HepG2 (cell line): ENCODE results near the gene CA11. TPM values are rescaled to one million over a fixed set of nuclear protein-coding genes. Genes with fewer than 3 reads are reported as not detected.

Source experiments
- ATAC-seq: fragments of 200-7000 bp; cut with Tn5 transposase; 3 replicates; pipeline ENCODE4 v1.9.1; 2020; ENCODE audit warnings: mild to moderate bottlenecking, moderate library complexity
- BruUV-seq: library from RNA; stranded (reverse); fragments of 400-500 nt; replicated peaks from 2 replicates; lab custom pipeline; 2021; lab: Mats Ljungman, UMichigan
- CTCF ChIA-PET: fragments of 300-600 bp; formaldehyde crosslinking; extraction: SDS; loops from one replicate; lab custom pipeline; 2021; ENCODE audit warnings: low total read pairs, inconsistent platforms, low intra/inter-chr PET ratio; lab: Yijun Ruan, JAX
- POLR2A ChIA-PET: fragments of 350-600 bp; sonication (Branson Sonifier 250); formaldehyde crosslinking; loops from one replicate; lab custom pipeline; 2020; ENCODE audit warnings: antibody characterized with exemption, inconsistent platforms; lab: Yijun Ruan, JAX
- DNase-seq: peaks from one replicate; pipeline ENCODE4 v3.0.0-alpha.2; 2015; ENCODE audit warnings: low spot score
- FAIRE-seq: peaks from 3 replicates; lab custom pipeline; 2011; peaks lifted over from hg19 to GRCh38; lab: Jason Lieb, UNC
- H2AFZ ChIP-seq: one replicate; pipeline ENCODE4 v1.6.1; 2011; ENCODE audit warnings: low read length, inconsistent platforms
- H3K27ac ChIP-seq: fragments of 300-600 bp; 3 replicates; pipeline ENCODE4 v1.8.0; 2011; ENCODE audit warnings: mixed run types, mild to moderate bottlenecking, mixed read lengths, low read length, inconsistent platforms; ENCODE audit not compliant: insufficient read depth; ENCODE audit errors: extremely low read length
- H3K27me3 ChIP-seq, 2 experiments: fragments of 200-600 bp in 1 of 2; 2 replicates in 1 of 2; 3 replicates in 1 of 2; pipeline versions ENCODE4 v1.6.0 to v1.8.0; 2011; ENCODE audit warnings: low read length in 2 of 2, mild to moderate bottlenecking in 2 of 2, moderate library complexity in 2 of 2, inconsistent platforms in 1 of 2; ENCODE audit not compliant: insufficient read depth in 2 of 2, control insufficient read depth in 1 of 2
- H3K36me3 ChIP-seq, 2 experiments: fragments of 200-600 bp in 1 of 2; replicated peaks in 1 of 2; 2 replicates in 1 of 2; 3 replicates in 1 of 2; pipeline versions ENCODE4 v1.5.1 to v1.8.0; 2011; ENCODE audit warnings: low read length in 2 of 2, inconsistent platforms in 1 of 2; ENCODE audit not compliant: insufficient read depth in 2 of 2, control insufficient read depth in 1 of 2
- H3K4me1 ChIP-seq: 2 replicates; pipeline ENCODE4 v1.5.1; 2012; ENCODE audit warnings: low read length, inconsistent platforms; ENCODE audit not compliant: insufficient read depth
- H3K4me2 ChIP-seq: 2 replicates; pipeline ENCODE4 v1.6.0; 2011; ENCODE audit warnings: low read depth, low read length, inconsistent platforms
- H3K4me3 ChIP-seq, 3 experiments: fragments of 200-600 bp in 1 of 3; sonication (generic), shearing (Covaris generic) in 1 of 3; replicated peaks in 1 of 3; 2 replicates each; pipeline ENCODE4 v1.5.1; 2011 to 2016; ENCODE audit warnings: low read length in 3 of 3, inconsistent platforms in 2 of 3, low read depth in 2 of 3, mild to moderate bottlenecking in 2 of 3, control low read depth in 1 of 3, mixed read lengths in 1 of 3; ENCODE audit not compliant: insufficient read depth in 1 of 3
- H3K79me2 ChIP-seq: one replicate; pipeline ENCODE4 v1.6.1; 2011; ENCODE audit warnings: low read length, inconsistent platforms; ENCODE audit not compliant: insufficient read depth
- H3K9ac ChIP-seq: 2 replicates; pipeline ENCODE4 v1.6.0; 2011; ENCODE audit warnings: mild to moderate bottlenecking, low read depth, low read length, inconsistent platforms; ENCODE audit not compliant: insufficient read depth
- H3K9me3 ChIP-seq: 2 replicates; pipeline ENCODE4 v1.5.1; 2012; ENCODE audit warnings: mild to moderate bottlenecking, low read length
- H4K20me1 ChIP-seq: 2 replicates; pipeline ENCODE4 v1.6.0; 2011; ENCODE audit warnings: inconsistent platforms, mild to moderate bottlenecking, low read length, moderate library complexity; ENCODE audit not compliant: insufficient read depth
- ATF7 ChIP-seq, 2 experiments: fragments of 450-650 bp in 1 of 2; sonication (generic) in 1 of 2; formaldehyde crosslinking in 1 of 2; IDR thresholded peaks; 2 replicates each; pipeline versions ENCODE4 v1.4.0 to v1.6.1; 2016 to 2020; ENCODE audit warnings: antibody characterized with exemption in 1 of 2, mild to moderate bottlenecking in 1 of 2, missing genetic modification reagents in 1 of 2
- CHD2 ChIP-seq: IDR thresholded peaks from 2 replicates; pipeline ENCODE4 v1.6.1; 2011; ENCODE audit warnings: low read depth, low read length, improper control_type of control experiment
- CREB1 ChIP-seq, 2 experiments: fragments of 450-650 bp in 1 of 2; IDR thresholded peaks; 2 replicates each; pipeline ENCODE4 v1.6.1; 2016 to 2017; ENCODE audit warnings: control low read depth in 1 of 2, mild to moderate bottlenecking in 1 of 2, missing compliant biosample characterization in 1 of 2, missing genetic modification characterization in 1 of 2
- EEA1 ChIP-seq: sonication (generic); formaldehyde crosslinking; IDR thresholded peaks from 2 replicates; pipeline ENCODE4 v1.5.1; 2020; ENCODE audit warnings: mild to moderate bottlenecking, missing genetic modification reagents, borderline replicate concordance
- FOXA1 ChIP-seq, 2 experiments: fragments of 450-650 bp in 1 of 2; sonication (generic) in 1 of 2; formaldehyde crosslinking in 1 of 2; IDR thresholded peaks; 2 replicates each; pipeline versions ENCODE4 v1.4.0 to v1.6.1; 2016 to 2020; ENCODE audit warnings: missing genetic modification reagents in 1 of 2
- MAF1 ChIP-seq: sonication (generic); formaldehyde crosslinking; IDR thresholded peaks from 2 replicates; pipeline ENCODE4 v1.5.0; 2020; ENCODE audit warnings: missing genetic modification reagents, borderline replicate concordance
- MTA1 ChIP-seq: sonication (generic); formaldehyde crosslinking; IDR thresholded peaks from 2 replicates; pipeline ENCODE4 v1.4.0; 2020; ENCODE audit warnings: missing genetic modification reagents, mild to moderate bottlenecking, borderline replicate concordance
- PCBP1 ChIP-seq: fragments of 200-400 bp; formaldehyde crosslinking; IDR thresholded peaks from 2 replicates; pipeline ENCODE4 v1.6.1; 2017; ENCODE audit warnings: mild to moderate bottlenecking, low read depth, low read length, borderline replicate concordance
- POGZ ChIP-seq: sonication (generic); formaldehyde crosslinking; IDR thresholded peaks from 2 replicates; pipeline ENCODE4 v1.4.0; 2020; ENCODE audit warnings: mild to moderate bottlenecking, missing genetic modification reagents
- SOX5 ChIP-seq: IDR thresholded peaks from 2 replicates; pipeline ENCODE4 v1.6.1; 2016; ENCODE audit warnings: borderline replicate concordance
- SP1 ChIP-seq, 2 experiments: fragments of 450-650 bp in 1 of 2; sonication (generic) in 1 of 2; formaldehyde crosslinking in 1 of 2; IDR thresholded peaks; 2 replicates each; pipeline versions ENCODE4 v1.4.0 to v1.6.1; 2016 to 2020; ENCODE audit warnings: missing genetic modification reagents in 1 of 2
- SRSF9 ChIP-seq: fragments of 200-400 bp; formaldehyde crosslinking; IDR thresholded peaks from 2 replicates; pipeline ENCODE4 v1.6.1; 2018; ENCODE audit warnings: borderline replicate concordance, mild to moderate bottlenecking, low read depth, low read length; ENCODE audit not compliant: insufficient read depth, poor library complexity, severe bottlenecking
- ZNF143 ChIP-seq: sonication (generic); formaldehyde crosslinking; IDR thresholded peaks from 2 replicates; pipeline ENCODE4 v1.4.0; 2020; ENCODE audit warnings: missing genetic modification reagents
- ZNF235 ChIP-seq: sonication (generic); formaldehyde crosslinking; IDR thresholded peaks from 2 replicates; pipeline ENCODE4 v1.8.1; 2023; ENCODE audit warnings: mild to moderate bottlenecking, missing genetic modification reagents, borderline replicate concordance
- ZNF282 ChIP-seq: fragments of 450-650 bp; IDR thresholded peaks from 2 replicates; pipeline ENCODE4 v1.6.1; 2018; ENCODE audit not compliant: partially characterized antibody
- ZNF589 ChIP-seq: sonication (generic); formaldehyde crosslinking; conservative IDR thresholded peaks from 2 replicates; pipeline ENCODE4 v1.8.0; 2022; ENCODE audit warnings: mild to moderate bottlenecking, moderate library complexity, missing genetic modification reagents
- ZNF605 ChIP-seq: sonication (generic); formaldehyde crosslinking; IDR thresholded peaks from 2 replicates; pipeline ENCODE4 v1.8.0; 2022; ENCODE audit warnings: mild to moderate bottlenecking, missing genetic modification reagents
- ZNF615 ChIP-seq: sonication (generic); formaldehyde crosslinking; IDR thresholded peaks from 2 replicates; pipeline ENCODE4 v1.5.0; 2020; ENCODE audit warnings: mild to moderate bottlenecking, missing genetic modification reagents, borderline replicate concordance
- ZNF761 ChIP-seq: sonication (generic); formaldehyde crosslinking; conservative IDR thresholded peaks from 2 replicates; pipeline ENCODE4 v1.4.0; 2020; ENCODE audit warnings: mild to moderate bottlenecking, missing genetic modification reagents
- whole genome bisulfite sequencing: methylation state at CpG from one replicate; pipeline ENCODE4 v1.1.6; 2017; ENCODE audit warnings: low lambda C conversion rate; 5-methylcytosine and 5-hydroxymethylcytosine counted together
- in situ Hi-C: cut with HindIII; loops from 2 replicates; pipeline ENCODE4 v1.10.0; 2017; ENCODE audit warnings: low pct_unique_long_range_greater_than_20kb; ENCODE audit not compliant: extremely low pct_ligation_motif_present
- intact Hi-C: fragments of 100-400 bp; cut with micrococcal nuclease; formaldehyde crosslinking; loops from one replicate; pipeline ENCODE4 v1.10.0; 2022; ENCODE audit not compliant: unreplicated experiment
- polyA plus RNA-seq, 8 experiments: library from polyadenylated mRNA; depleted of rRNA in 3 of 8; stranded (reverse) in 7 of 8; unstranded in 1 of 8; fragments of >200 nt; fragmentation: Illumina TruSeq in 4 of 8; extraction: Trizol in 4 of 8; gene quantifications; 2 replicates each; pipeline versions ENCODE4 v1.2.1 to v1.2.3, GENCODE V29; 2011 to 2016; ENCODE audit warnings: low read depth in 4 of 8, missing spikeins in 1 of 8, mixed read lengths in 1 of 8; ENCODE audit not compliant: insufficient read depth in 1 of 8
- total RNA-seq, 5 experiments: library from RNA; depleted of rRNA; stranded (reverse); fragments of >200 nt; fragmentation: Illumina TruSeq; extraction: Trizol; gene quantifications; 2 replicates each; pipeline ENCODE4 v1.2.3, GENCODE V29; 2016; ENCODE audit warnings: low read depth in 1 of 5
- TF ChIP-seq, protein P1 (sequence below): sonication (generic); formaldehyde crosslinking; conservative IDR thresholded peaks from 2 replicates; pipeline ENCODE4 v1.4.0; 2020; ENCODE audit warnings: missing genetic modification reagents

The CA11 gene
- total and polyA plus RNA-seq, 2 of the 13 experiments (the other 11 are each of a cell fraction or from before 2014, with no cell fraction given) = 0.41 to 0.58 TPM

DNA sequence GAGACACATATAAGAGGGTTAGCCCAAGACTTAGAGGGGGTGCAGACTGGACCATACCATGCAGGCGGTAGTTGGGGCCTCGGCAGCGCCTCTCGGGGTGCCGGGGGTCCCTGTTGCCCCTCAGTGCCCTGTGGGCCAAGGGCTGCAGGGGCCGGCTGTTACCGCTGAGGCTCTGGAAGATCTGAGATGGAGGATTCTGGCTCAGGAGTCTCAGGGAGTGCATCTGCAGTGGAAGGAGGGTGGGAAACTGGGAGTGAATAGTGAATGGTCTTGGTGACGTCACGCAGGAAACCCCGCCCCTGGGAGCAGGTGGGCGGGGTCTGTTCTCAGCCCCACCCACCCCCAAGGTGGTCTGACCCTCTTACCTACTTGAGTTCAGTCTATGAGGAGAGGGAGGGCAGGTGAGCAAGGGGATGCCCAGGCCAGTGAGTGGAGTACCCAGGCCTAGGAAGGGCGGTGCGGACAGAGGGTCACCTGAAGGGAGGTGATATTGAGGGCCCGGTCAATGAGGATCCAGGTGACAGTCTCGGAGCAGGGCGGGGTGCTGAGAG lies 7.1 kb downstream of the CA11 start:
- Histone ChIP-seq H3K4me3 (no peak overlapping the region), H3K79me2 (no peaks in the 10 kb centered on the region), H2AFZ (no peak overlapping the region), H3K4me1 (peaks cover 56% of the 10 kb centered on the region), H3K9me3 (no peaks in the 10 kb centered on the region), H3K4me2 (peak overlapping the region; percentile 52)
- no peak for DNase-seq
- BruUV-seq = no TSS peak
- CTCF ChIA-PET = no interaction called here
- TF ChIP-seq SOX5 (CRISPR knock-in tag) (no peak), MAF1 (CRISPR knock-in tag) (no peak), EEA1 (CRISPR knock-in tag) (no peak), CREB1 (IDR thresholded peaks at IDR 0.05) (peak; percentile 98), CREB1 (CRISPR knock-in tag; IDR thresholded peaks at IDR 0.05) (peak; percentile 54), SRSF9 (no peak), ZNF605 (CRISPR knock-in tag) (no peak), ZNF615 (CRISPR knock-in tag) (no peak), SP1 (IDR thresholded peaks at IDR 0.05) (no peak), SP1 (CRISPR knock-in tag; IDR thresholded peaks at IDR 0.05) (peak; percentile 33; the same call in 1 of the 2 replicates), FOXA1 (IDR thresholded peaks at IDR 0.05) (no peak), FOXA1 (CRISPR knock-in tag; IDR thresholded peaks at IDR 0.05) (no peak), ATF7 (IDR thresholded peaks at IDR 0.05) (peak; percentile 84), ATF7 (CRISPR knock-in tag; IDR thresholded peaks at IDR 0.05) (no peak), PCBP1 (no peak), ZNF589 (CRISPR knock-in tag) (no peak), ZNF143 (CRISPR knock-in tag) (no peak), ZNF761 (CRISPR knock-in tag) (no peak), CHD2 (no peak), ZNF235 (CRISPR knock-in tag) (no peak), POGZ (CRISPR knock-in tag) (no peak), MTA1 (CRISPR knock-in tag) (no peak), ZNF282 (no peak)
- TF ChIP-seq, protein P1, sequence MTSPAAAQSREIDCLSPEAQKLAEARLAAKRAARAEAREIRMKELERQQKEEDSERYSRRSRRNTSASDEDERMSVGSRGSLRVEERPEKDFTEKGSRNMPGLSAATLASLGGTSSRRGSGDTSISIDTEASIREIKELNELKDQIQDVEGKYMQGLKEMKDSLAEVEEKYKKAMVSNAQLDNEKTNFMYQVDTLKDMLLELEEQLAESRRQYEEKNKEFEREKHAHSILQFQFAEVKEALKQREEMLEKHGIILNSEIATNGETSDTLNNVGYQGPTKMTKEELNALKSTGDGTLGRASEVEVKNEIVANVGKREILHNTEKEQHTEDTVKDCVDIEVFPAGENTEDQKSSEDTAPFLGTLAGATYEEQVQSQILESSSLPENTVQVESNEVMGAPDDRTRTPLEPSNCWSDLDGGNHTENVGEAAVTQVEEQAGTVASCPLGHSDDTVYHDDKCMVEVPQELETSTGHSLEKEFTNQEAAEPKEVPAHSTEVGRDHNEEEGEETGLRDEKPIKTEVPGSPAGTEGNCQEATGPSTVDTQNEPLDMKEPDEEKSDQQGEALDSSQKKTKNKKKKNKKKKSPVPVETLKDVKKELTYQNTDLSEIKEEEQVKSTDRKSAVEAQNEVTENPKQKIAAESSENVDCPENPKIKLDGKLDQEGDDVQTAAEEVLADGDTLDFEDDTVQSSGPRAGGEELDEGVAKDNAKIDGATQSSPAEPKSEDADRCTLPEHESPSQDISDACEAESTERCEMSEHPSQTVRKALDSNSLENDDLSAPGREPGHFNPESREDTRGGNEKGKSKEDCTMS (CRISPR knock-in tag) = no peak
- TF ChIP-seq, all 625 proteins: peak for 3
- ATAC-seq (no peak), FAIRE-seq (no peak)
- POLR2A ChIA-PET = interaction anchor here (2.0 kb wide), 1 partner anchor 20 kb away, joined by 12 read pairs; the partner anchor contains the start of genes RPL18 and SPHK2
- Histone ChIP-seq H3K36me3 (no peaks in the 10 kb centered on the region), H3K27me3 (peaks cover 0 to 8% of the 10 kb centered on the region in 2 experiments; a peak in 3 of 5 replicates), H3K9ac (no peak overlapping the region), H4K20me1 (no peaks in the 10 kb centered on the region), H3K27ac (no peak overlapping the region)
- in situ Hi-C loops (no loop called here), intact Hi-C loops (no loop called here)
- WGBS = 68% methylated on average over 15 of the region's 16 CpGs
